T-cell (primary cell): ENCODE measurements around the gene STARD10. TPM values are rescaled to one million over a fixed set of nuclear protein-coding genes. Genes with fewer than 3 reads are reported as not detected.

ENCODE experiments used
- ATAC-seq, 4 experiments: fragments of 200-7000 bp in 3 of 4; fragments of 150-1000 bp in 1 of 4; cut with Tn5 transposase; replicated peaks in 1 of 4; 1 replicate in 3 of 4; 2 replicates in 1 of 4; pipeline ENCODE4 v1.10.0; 2021; ENCODE audit warnings: moderate library complexity in 3 of 4, mild to moderate bottlenecking in 2 of 4, moderate number of reproducible peaks in 1 of 4
- CTCF ChIA-PET, 2 donors: fragments of 300-600 bp; sonication (Branson Sonifier 250); formaldehyde crosslinking; loops; one replicate each; lab custom pipeline; 2022; ENCODE audit warnings: antibody characterized with exemption in 2 of 2; lab: Charles Lee
- POLR2A ChIA-PET, 2 donors: fragments of 300-600 bp; sonication (Branson Sonifier 250); formaldehyde crosslinking; loops; one replicate each; lab custom pipeline; 2022; ENCODE audit warnings: antibody characterized with exemption in 2 of 2; lab: Charles Lee
- DNase-seq, 35 experiments: peaks; one replicate each; pipeline versions ENCODE4 v3.0.0 to v3.0.0-alpha.2; 2013 to 2023
- H3K27ac ChIP-seq: one replicate; pipeline ENCODE4 v1.5.1; 2013; ENCODE audit warnings: low read length
- H3K27me3 ChIP-seq, 2 experiments: replicated peaks in 1 of 2; 1 replicate in 1 of 2; 2 replicates in 1 of 2; pipeline versions ENCODE4 v1.6.1 to v1.7.0; 2013; ENCODE audit warnings: low read length in 1 of 2, mixed read lengths in 1 of 2; ENCODE audit not compliant: control insufficient read depth in 2 of 2, insufficient read depth in 2 of 2; ENCODE audit errors: extremely low read depth in 1 of 2
- H3K36me3 ChIP-seq, 2 donors: 1 replicate in 1 of 2; 2 replicates in 1 of 2; pipeline versions ENCODE4 v1.6.1 to v1.7.0; 2013; ENCODE audit warnings: low read length in 1 of 2; ENCODE audit not compliant: control insufficient read depth in 2 of 2, insufficient read depth in 1 of 2; ENCODE audit errors: extremely low read depth in 1 of 2
- H3K4me1 ChIP-seq, 2 experiments: 1 replicate in 1 of 2; 2 replicates in 1 of 2; pipeline versions ENCODE4 v1.6.1 to v1.7.0; 2013; ENCODE audit warnings: low read length in 2 of 2, mixed read lengths in 1 of 2; ENCODE audit not compliant: insufficient read depth in 2 of 2, control insufficient read depth in 1 of 2; ENCODE audit errors: extremely low read depth in 1 of 2
- H3K4me3 ChIP-seq, 2 donors: 1 replicate in 1 of 2; 2 replicates in 1 of 2; pipeline versions ENCODE4 v1.5.1 to v1.7.0; 2013; ENCODE audit warnings: mild to moderate bottlenecking in 2 of 2, low read length in 1 of 2, moderate library complexity in 1 of 2; ENCODE audit not compliant: control insufficient read depth in 1 of 2; ENCODE audit errors: extremely low read depth in 1 of 2
- H3K9me3 ChIP-seq: 2 replicates; pipeline ENCODE4 v1.7.0; 2013
- H3K27ac Mint-ChIP-seq, 2 donors: one replicate each; pipeline ENCODE4 v1.8.0; 2020 to 2021; ENCODE audit warnings: mild to moderate bottlenecking in 2 of 2, mixed read lengths in 2 of 2
- H3K27me3 Mint-ChIP-seq, 2 donors: one replicate each; pipeline ENCODE4 v1.8.0; 2021 to 2022; ENCODE audit warnings: mixed read lengths in 2 of 2
- H3K36me3 Mint-ChIP-seq: one replicate; pipeline ENCODE4 v1.8.0; 2021; ENCODE audit warnings: mixed read lengths
- H3K4me1 Mint-ChIP-seq, 3 donors: one replicate each; pipeline ENCODE4 v1.8.0; 2020 to 2022; ENCODE audit warnings: mixed read lengths in 3 of 3, mild to moderate bottlenecking in 1 of 3
- H3K4me3 Mint-ChIP-seq, 3 donors: one replicate each; pipeline ENCODE4 v1.8.0; 2020 to 2022; ENCODE audit warnings: mild to moderate bottlenecking in 3 of 3, mixed read lengths in 3 of 3, moderate library complexity in 3 of 3
- H3K9me3 Mint-ChIP-seq, 3 donors: one replicate each; pipeline ENCODE4 v1.8.0; 2020 to 2022; ENCODE audit warnings: mixed read lengths in 3 of 3
- WGBS: methylation state at CpG from one replicate; pipeline ENCODE4 v1.1.5; 2013; ENCODE audit warnings: missing lambda C conversion rate; ENCODE audit not compliant: insufficient coverage; 5-methylcytosine and 5-hydroxymethylcytosine counted together
- total RNA-seq, 35 experiments: library from RNA in 6 of 35; stranded (reverse) in 6 of 35; fragments of 120-200 nt in 1 of 35; gene quantifications; one replicate each; pipeline versions ENCODE4 v1.2.1 to v1.2.4 and lab custom pipeline; 2013 to 2026

STARD10 gene
- total RNA-seq, 5 donors from 2014 or later (not counting 1 experiment from before 2014, with no cell fraction given), result 11.1 to 24.9 (median 19.1) TPM

- WGBS, result 0% methylated on average over 8 of the region's 10 CpGs
- peak overlapping the region; percentile 83 for H3K27ac ChIP-seq
- H3K4me3 ChIP-seq, result peak overlapping the region; percentile 75 to 96
- Mint-ChIP-seq H3K4me3 (peak overlapping the region; percentile 89 to 95 (median 92)), H3K4me1 (peaks cover 65 to 76% (median 66%) of the 10 kb centered on the region in 3 donors), H3K9me3 (no peaks in the 10 kb centered on the region), H3K27me3 (no peaks in the 10 kb centered on the region), H3K27ac (peak overlapping the region; percentile 94 to 96), H3K36me3 (peaks cover 18% of the 10 kb centered on the region)
- H3K4me1 ChIP-seq, result peaks cover 21 to 74% of the 10 kb centered on the region in 2 experiments
- DNase-seq, result peak; percentile 77 to 92 (median 85)
- ChIA-PET POLR2A (interaction anchor here (0.6 kb wide), 2 partner anchors 71 to 93 kb away, joined by 3 to 5 read pairs; no protein-coding TSS in a partner anchor), CTCF (interaction anchor here (0.5 to 1.5 kb wide), 7 partner anchors 14 to 1677 kb away, joined by 3 to 5 read pairs (median 4); partner anchors contain the start of gene IL18BP (in 1 of the 2))
- ATAC-seq, result peak; percentile 87 to 90 (median 88)
- no peaks in the 10 kb centered on the region for H3K27me3 ChIP-seq
- peaks cover 9 to 36% of the 10 kb centered on the region in 2 donors for H3K36me3 ChIP-seq
- no peaks in the 10 kb centered on the region for H3K9me3 ChIP-seq
Measured at GRCh38 chr11:72722050-72722748, 71.6 kb downstream of the STARD10 start.

GRCh38 chr11:72721689-72722049, 72.2 kb downstream of the STARD10 start:
- Histone ChIP-seq H3K9me3 (no peaks in the 10 kb centered on the region), H3K27ac (peak overlapping the region; percentile 83), H3K4me3 (peak overlapping the region; percentile 75 to 96), H3K27me3 (no peaks in the 10 kb centered on the region), H3K4me1 (peaks cover 21 to 79% of the 10 kb centered on the region in 2 experiments), H3K36me3 (peaks cover 9 to 42% of the 10 kb centered on the region in 2 donors)
- Mint-ChIP-seq H3K9me3 (no peaks in the 10 kb centered on the region), H3K4me3 (peak overlapping the region; percentile 89 to 95 (median 92)), H3K36me3 (peaks cover 18% of the 10 kb centered on the region), H3K27me3 (no peaks in the 10 kb centered on the region), H3K4me1 (peaks cover 66 to 78% (median 68%) of the 10 kb centered on the region in 3 donors), H3K27ac (peak overlapping the region; percentile 94 to 96)
- ChIA-PET POLR2A (no interaction called here), CTCF (interaction anchor here in 1 of 2 donors (1.0 to 1.5 kb wide), 2 partner anchors 15 to 71 kb away, joined by 3 to 4 read pairs; no protein-coding TSS in a partner anchor)
- DNase-seq (peak in 32 of 35 experiments; percentile 16 to 65 (median 40)), ATAC-seq (peak; percentile 28 to 47 (median 37))
- 0% methylated on average over 13 of the region's 13 CpGs for WGBS

GRCh38 chr11:72721276-72721675, 72.6 kb downstream of the STARD10 start:
- H3K9me3 ChIP-seq, result no peaks in the 10 kb centered on the region
- Mint-ChIP-seq H3K9me3 (no peaks in the 10 kb centered on the region), H3K4me3 (peak overlapping the region; percentile 89 to 95 (median 92)), H3K4me1 (peaks cover 69 to 80% (median 72%) of the 10 kb centered on the region in 3 donors), H3K27me3 (no peaks in the 10 kb centered on the region), H3K36me3 (peaks cover 17% of the 10 kb centered on the region), H3K27ac (peak overlapping the region; percentile 94 to 96)
- peaks cover 9 to 40% of the 10 kb centered on the region in 2 donors for H3K36me3 ChIP-seq
- no peaks in the 10 kb centered on the region for H3K27me3 ChIP-seq
- WGBS, result 14% methylated on average over 2 of the region's 3 CpGs
- H3K27ac ChIP-seq, result peak overlapping the region; percentile 83
- no peak for ATAC-seq
- ChIA-PET POLR2A (no interaction called here), CTCF (no interaction called here)
- H3K4me1 ChIP-seq, result peaks cover 21 to 83% of the 10 kb centered on the region in 2 experiments
- peak in 1 of 35 experiments; percentile 8 for DNase-seq
- peak overlapping the region; percentile 75 to 96 for H3K4me3 ChIP-seq

GRCh38 chr11:72720784-72721183, 73.1 kb downstream of the STARD10 start:
- no peaks in the 10 kb centered on the region for H3K9me3 ChIP-seq
- no peaks in the 10 kb centered on the region for H3K27me3 ChIP-seq
- DNase-seq (no peak), ATAC-seq (no peak)
- H3K27ac ChIP-seq, result peak overlapping the region; percentile 83
- peak overlapping the region; percentile 94 to 96 for H3K27ac Mint-ChIP-seq
- peak overlapping the region; percentile 89 to 95 (median 92) for H3K4me3 Mint-ChIP-seq
- WGBS, result 81% methylated on average over 3 of the region's 4 CpGs
- ChIA-PET POLR2A (no interaction called here), CTCF (no interaction called here)
- peaks cover 74 to 82% (median 76%) of the 10 kb centered on the region in 3 donors for H3K4me1 Mint-ChIP-seq
- H3K27me3 Mint-ChIP-seq, result no peaks in the 10 kb centered on the region
- peaks cover 15% of the 10 kb centered on the region for H3K36me3 Mint-ChIP-seq
- H3K4me3 ChIP-seq, result peak overlapping the region; percentile 75 to 96
- H3K4me1 ChIP-seq, result peaks cover 21 to 85% of the 10 kb centered on the region in 2 experiments
- no peaks in the 10 kb centered on the region for H3K9me3 Mint-ChIP-seq
- H3K36me3 ChIP-seq, result peaks cover 9 to 37% of the 10 kb centered on the region in 2 donors

GRCh38 chr11:72720047-72720446, 73.8 kb downstream of the STARD10 start:
- Mint-ChIP-seq H3K27ac (peak overlapping the region; percentile 29 to 94), H3K36me3 (peaks cover 8% of the 10 kb centered on the region), H3K9me3 (no peaks in the 10 kb centered on the region), H3K27me3 (no peaks in the 10 kb centered on the region), H3K4me3 (peak overlapping the region; percentile 89 to 95 (median 92)), H3K4me1 (peaks cover 73 to 79% (median 76%) of the 10 kb centered on the region in 3 donors)
- Histone ChIP-seq H3K27me3 (no peaks in the 10 kb centered on the region), H3K4me1 (peaks cover 21 to 84% of the 10 kb centered on the region in 2 experiments), H3K4me3 (no peak overlapping the region), H3K36me3 (peaks cover 9 to 41% of the 10 kb centered on the region in 2 donors), H3K9me3 (no peaks in the 10 kb centered on the region), H3K27ac (no peak overlapping the region)
- DNase-seq (no peak), ATAC-seq (no peak)
- 60% methylated on average over 3 of the region's 3 CpGs for WGBS
- POLR2A ChIA-PET, result no interaction called here
- CTCF ChIA-PET, result no interaction called here

- Mint-ChIP-seq H3K4me1 (peaks cover 73 to 83% (median 78%) of the 10 kb centered on the region in 3 donors), H3K9me3 (no peaks in the 10 kb centered on the region), H3K4me3 (peak overlapping the region; percentile 89 to 95 (median 92)), H3K27me3 (no peaks in the 10 kb centered on the region), H3K36me3 (peaks cover 8% of the 10 kb centered on the region), H3K27ac (peak overlapping the region; percentile 29 to 94)
- Histone ChIP-seq H3K36me3 (peaks cover 9 to 45% of the 10 kb centered on the region in 2 donors), H3K27me3 (no peaks in the 10 kb centered on the region), H3K9me3 (no peaks in the 10 kb centered on the region), H3K4me1 (peaks cover 21 to 83% of the 10 kb centered on the region in 2 experiments), H3K4me3 (no peak overlapping the region), H3K27ac (no peak overlapping the region)
- CTCF ChIA-PET, result no interaction called here
- ATAC-seq (no peak), DNase-seq (no peak)
- WGBS, result 85% methylated on average over 4 of the region's 4 CpGs
- POLR2A ChIA-PET, result no interaction called here
Measured at GRCh38 chr11:72719551-72719950, 74.3 kb downstream of the STARD10 start.
